ENCODE data around the gene FUT6.

The FUT6 gene

DNA sequence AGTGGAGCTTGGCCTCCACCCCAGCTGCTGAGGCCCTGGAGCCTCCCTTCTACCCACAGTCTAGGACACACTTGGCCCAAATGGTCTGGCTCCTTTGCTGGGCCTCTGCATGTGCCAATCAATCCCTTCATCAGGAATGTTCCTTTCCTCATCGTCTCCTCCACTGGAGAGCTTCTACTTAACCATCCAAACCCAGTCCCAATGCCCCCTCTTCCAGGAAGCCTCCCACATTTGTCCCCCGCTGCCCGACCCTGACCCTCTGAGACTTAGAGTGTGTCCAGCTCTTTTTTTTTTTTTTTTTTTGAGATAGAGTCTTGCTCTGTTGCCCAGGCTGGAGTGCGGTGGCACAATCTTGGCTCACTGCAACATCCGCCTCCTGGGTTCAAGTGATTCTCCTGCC lies 51.1 kb downstream of the FUT6 start:
- no peak for TF ChIP-seq POLR2A (IDR thresholded peaks at IDR 0.05; ENCODE audit: extremely low read depth, insufficient read length)
- TF ChIP-seq MYC (IDR thresholded peaks at IDR 0.05; ENCODE audit: low read depth, low read length), result no peak
- TF ChIP-seq, protein P1, sequence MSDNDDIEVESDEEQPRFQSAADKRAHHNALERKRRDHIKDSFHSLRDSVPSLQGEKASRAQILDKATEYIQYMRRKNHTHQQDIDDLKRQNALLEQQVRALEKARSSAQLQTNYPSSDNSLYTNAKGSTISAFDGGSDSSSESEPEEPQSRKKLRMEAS (IDR thresholded peaks at IDR 0.05; ENCODE audit: low read depth, low read length), result no peak
- TF ChIP-seq, protein P2, sequence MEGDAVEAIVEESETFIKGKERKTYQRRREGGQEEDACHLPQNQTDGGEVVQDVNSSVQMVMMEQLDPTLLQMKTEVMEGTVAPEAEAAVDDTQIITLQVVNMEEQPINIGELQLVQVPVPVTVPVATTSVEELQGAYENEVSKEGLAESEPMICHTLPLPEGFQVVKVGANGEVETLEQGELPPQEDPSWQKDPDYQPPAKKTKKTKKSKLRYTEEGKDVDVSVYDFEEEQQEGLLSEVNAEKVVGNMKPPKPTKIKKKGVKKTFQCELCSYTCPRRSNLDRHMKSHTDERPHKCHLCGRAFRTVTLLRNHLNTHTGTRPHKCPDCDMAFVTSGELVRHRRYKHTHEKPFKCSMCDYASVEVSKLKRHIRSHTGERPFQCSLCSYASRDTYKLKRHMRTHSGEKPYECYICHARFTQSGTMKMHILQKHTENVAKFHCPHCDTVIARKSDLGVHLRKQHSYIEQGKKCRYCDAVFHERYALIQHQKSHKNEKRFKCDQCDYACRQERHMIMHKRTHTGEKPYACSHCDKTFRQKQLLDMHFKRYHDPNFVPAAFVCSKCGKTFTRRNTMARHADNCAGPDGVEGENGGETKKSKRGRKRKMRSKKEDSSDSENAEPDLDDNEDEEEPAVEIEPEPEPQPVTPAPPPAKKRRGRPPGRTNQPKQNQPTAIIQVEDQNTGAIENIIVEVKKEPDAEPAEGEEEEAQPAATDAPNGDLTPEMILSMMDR (IDR thresholded peaks at IDR 0.05; ENCODE audit: low read depth, low read length), result no peak
- no peak for DNase-seq (ENCODE audit: low read depth)
- H3K4me3 ChIP-seq (ENCODE audit: low read depth, low read length), result no peak overlapping the region

DNA sequence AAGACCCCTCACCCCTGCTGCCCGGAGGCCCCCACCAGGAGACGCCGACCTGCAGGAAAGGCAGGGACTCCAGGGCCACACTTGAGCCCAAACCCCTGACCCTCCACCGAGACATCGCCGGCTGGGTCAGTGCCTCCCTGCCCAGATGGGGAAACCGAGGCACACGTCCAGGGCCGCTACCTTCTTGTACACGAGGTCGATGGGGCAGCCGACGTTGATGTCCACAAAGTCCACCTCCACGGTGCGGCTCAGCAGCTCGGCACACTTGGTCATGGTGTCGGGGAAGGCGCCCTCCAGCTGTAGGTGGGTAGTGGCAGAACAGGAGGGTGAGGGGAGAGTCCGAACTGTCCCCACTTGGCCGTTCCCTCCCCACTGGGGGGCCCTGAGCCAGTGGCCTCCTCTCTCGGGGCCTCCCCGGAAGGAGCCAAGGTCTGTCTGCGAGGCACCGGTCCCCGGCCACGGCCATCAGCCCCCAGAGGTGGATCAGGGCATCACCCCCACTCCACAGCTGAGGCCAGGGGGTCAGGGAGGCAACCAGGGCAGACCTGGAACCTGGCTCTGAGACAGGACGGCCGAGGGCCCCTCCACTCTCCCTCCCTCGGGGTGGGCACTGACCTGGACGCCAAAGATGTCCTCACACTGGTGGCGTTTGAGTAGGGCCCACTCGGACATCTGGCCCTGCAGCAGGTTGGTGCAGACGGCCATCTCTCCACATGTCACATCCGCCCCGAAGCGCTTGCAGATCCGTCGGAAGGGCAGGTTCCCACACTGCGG lies 51.9 kb downstream of the FUT6 start:
- TF ChIP-seq, protein P2 (IDR thresholded peaks at IDR 0.05; ENCODE audit: low read depth, low read length), result no peak
- TF ChIP-seq, protein P1 (IDR thresholded peaks at IDR 0.05; ENCODE audit: low read depth, low read length), result no peak
- no peak overlapping the region for H3K4me3 ChIP-seq (ENCODE audit: low read depth, low read length)
- DNase-seq (ENCODE audit: low read depth), result no peak

DNA sequence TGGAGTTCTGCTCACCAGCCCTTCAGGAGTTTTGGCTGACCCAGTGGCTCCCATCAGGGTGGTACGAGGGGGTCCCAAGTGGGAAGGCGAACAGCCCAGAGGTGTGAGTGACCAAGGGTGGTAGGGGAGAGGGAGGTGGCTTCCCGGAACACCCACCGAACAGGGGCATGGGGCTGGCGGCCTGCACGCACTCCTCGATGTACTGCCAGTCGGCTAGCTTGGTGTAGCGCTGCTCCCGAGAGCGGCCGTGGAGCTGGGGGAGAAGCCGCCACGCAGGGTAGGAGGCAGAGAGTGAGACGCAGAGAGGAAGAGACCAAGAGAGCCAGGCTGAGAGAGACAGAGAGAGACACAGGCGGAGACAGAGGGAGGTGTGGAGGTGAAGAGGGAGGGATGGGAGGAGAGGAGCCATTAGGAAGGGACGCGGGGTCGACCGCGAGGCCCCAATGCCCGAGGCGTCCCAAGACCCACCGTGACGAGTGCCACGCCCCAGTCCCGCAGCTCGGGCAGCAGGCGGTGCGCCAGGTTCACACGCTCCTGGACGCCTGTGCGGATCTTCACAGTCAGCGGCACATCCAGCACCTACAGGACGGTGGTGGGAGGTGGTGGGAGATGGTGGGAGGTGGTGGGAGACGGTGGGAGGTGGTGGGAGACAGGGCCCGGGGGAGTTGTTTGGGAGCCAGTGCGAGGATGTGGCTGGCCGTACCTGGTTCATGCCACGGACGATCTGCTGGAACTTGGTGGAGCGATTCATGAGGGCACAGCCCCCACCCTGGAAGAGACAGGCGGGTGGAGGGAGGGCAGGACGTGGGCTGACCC lies 52.7 kb downstream of the FUT6 start:
- no peak for DNase-seq (ENCODE audit: low read depth)
- TF ChIP-seq POLR2A (IDR thresholded peaks at IDR 0.05; ENCODE audit: extremely low read depth, insufficient read length) (no peak), MYC (IDR thresholded peaks at IDR 0.05; ENCODE audit: low read depth, low read length) (no peak)
- TF ChIP-seq, protein P2 (IDR thresholded peaks at IDR 0.05; ENCODE audit: low read depth, low read length), result no peak
- TF ChIP-seq, protein P1 (IDR thresholded peaks at IDR 0.05; ENCODE audit: low read depth, low read length), result no peak
- no peak overlapping the region for H3K4me3 ChIP-seq (ENCODE audit: low read depth, low read length)

DNA sequence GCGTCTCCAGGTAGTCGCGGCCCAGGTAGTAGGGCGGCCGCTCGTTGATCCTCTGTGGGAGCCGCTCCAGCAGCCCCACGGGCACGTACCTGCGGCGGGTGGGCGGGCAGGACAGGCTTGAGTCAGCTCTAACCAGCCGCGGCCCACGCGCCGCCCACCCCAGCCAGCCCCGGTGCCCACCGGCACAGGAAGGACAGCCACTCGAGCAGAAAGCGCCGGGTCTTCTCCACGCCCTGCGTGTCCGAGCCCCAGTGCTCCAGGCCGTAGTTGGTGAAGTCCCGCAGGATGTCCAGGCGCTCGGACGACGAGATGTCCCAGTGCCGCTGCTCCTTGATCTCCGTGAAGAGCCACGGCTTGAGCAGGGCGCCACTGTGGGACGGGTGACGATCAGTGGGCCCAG lies 54.1 kb downstream of the FUT6 start:
- TF ChIP-seq POLR2A (IDR thresholded peaks at IDR 0.05; ENCODE audit: extremely low read depth, insufficient read length) (no peak), MYC (IDR thresholded peaks at IDR 0.05; ENCODE audit: low read depth, low read length) (no peak)
- TF ChIP-seq, protein P1 (IDR thresholded peaks at IDR 0.05; ENCODE audit: low read depth, low read length), result no peak
- TF ChIP-seq, protein P2 (IDR thresholded peaks at IDR 0.05; ENCODE audit: low read depth, low read length), result no peak
- no peak for DNase-seq (ENCODE audit: low read depth)
- H3K4me3 ChIP-seq (ENCODE audit: low read depth, low read length), result no peak overlapping the region

DNA sequence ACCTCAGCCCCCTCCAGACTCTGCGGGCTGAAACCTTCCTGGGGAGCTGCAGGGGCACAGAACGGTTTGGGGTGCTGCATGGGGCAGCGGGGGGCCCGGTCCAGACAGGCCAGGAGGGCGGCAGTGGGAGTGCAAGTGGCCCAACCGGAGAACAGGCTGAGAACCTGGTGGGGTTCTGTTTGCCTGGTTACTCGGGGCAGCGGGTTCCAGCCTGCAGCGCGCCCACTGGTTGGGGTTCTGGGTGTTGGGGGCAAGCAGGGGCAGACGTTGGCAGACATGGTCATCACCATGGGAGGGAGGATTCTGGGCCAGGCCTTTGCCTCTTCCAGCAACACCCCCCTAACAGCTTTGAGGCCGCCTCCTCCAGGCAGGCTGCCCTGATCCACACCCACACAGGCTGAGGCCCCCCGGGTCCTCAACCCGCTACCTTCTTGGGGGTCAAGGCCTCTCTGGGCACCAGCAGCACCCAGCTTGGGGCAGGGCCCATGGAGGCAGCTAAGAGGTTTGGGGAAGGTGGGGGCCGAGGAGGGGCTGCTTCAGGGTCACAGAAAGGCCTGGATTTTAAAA lies 54.8 kb downstream of the FUT6 start, which contains the start of gene PRR22:
PRR22 (minus strand) TSS at position 166 of the 567 bp plus-strand sequence; CDS start at position 80, 86 bp downstream.
- no peak for TF ChIP-seq POLR2A (IDR thresholded peaks at IDR 0.05; ENCODE audit: extremely low read depth, insufficient read length)
- TF ChIP-seq, protein P1 (IDR thresholded peaks at IDR 0.05; ENCODE audit: low read depth, low read length), result no peak
- TF ChIP-seq, protein P2 (IDR thresholded peaks at IDR 0.05; ENCODE audit: low read depth, low read length), result no peak
- TF ChIP-seq MYC (IDR thresholded peaks at IDR 0.05; ENCODE audit: low read depth, low read length), result no peak
- DNase-seq (ENCODE audit: low read depth), result no peak

More for the DNA sequence above, 54.8 kb downstream of the FUT6 start, which contains the start of gene PRR22:
- no peak within 1 kb of the TSS for H3K4me3 ChIP-seq (ENCODE audit: low read depth, low read length)
